GM10248 (cell line): ENCODE results near the gene SMURF2.

Experiments
- CTCF ChIA-PET: fragments of 300-600 bp; sonication (Branson Sonifier 250); formaldehyde crosslinking; extraction: SDS; loops from one replicate; lab custom pipeline; 2021; ENCODE audit warnings: antibody characterized with exemption; lab: Yijun Ruan, JAX
- POLR2A ChIA-PET: fragments of 350-650 bp; sonication (Branson Sonifier 250); formaldehyde crosslinking; extraction: SDS; loops from one replicate; lab custom pipeline; 2020; ENCODE audit warnings: antibody characterized with exemption; lab: Yijun Ruan, JAX
- DNase-seq: peaks from one replicate; pipeline ENCODE4 v3.0.0; 2012; ENCODE audit errors: extremely low spot score
- TF ChIP-seq, protein P1 (sequence below): IDR thresholded peaks from 2 replicates; pipeline ENCODE4 v1.5.1; 2012; ENCODE audit warnings: mild to moderate bottlenecking, low read depth; ENCODE audit errors: extremely low read depth, missing control alignments, control extremely low read depth

SMURF2 gene

GRCh38 chr17:64639516-64639915 lies 22.6 kb downstream of the SMURF2 start:
- no peak for DNase-seq
- ChIA-PET POLR2A (no interaction called here), CTCF (interaction anchor here (1.0 to 2.3 kb wide), 3 partner anchors 10 to 220 kb away, joined by 3 to 9 read pairs (median 3); no protein-coding TSS in a partner anchor)
- TF ChIP-seq, protein P1, sequence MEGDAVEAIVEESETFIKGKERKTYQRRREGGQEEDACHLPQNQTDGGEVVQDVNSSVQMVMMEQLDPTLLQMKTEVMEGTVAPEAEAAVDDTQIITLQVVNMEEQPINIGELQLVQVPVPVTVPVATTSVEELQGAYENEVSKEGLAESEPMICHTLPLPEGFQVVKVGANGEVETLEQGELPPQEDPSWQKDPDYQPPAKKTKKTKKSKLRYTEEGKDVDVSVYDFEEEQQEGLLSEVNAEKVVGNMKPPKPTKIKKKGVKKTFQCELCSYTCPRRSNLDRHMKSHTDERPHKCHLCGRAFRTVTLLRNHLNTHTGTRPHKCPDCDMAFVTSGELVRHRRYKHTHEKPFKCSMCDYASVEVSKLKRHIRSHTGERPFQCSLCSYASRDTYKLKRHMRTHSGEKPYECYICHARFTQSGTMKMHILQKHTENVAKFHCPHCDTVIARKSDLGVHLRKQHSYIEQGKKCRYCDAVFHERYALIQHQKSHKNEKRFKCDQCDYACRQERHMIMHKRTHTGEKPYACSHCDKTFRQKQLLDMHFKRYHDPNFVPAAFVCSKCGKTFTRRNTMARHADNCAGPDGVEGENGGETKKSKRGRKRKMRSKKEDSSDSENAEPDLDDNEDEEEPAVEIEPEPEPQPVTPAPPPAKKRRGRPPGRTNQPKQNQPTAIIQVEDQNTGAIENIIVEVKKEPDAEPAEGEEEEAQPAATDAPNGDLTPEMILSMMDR: no peak

DNA sequence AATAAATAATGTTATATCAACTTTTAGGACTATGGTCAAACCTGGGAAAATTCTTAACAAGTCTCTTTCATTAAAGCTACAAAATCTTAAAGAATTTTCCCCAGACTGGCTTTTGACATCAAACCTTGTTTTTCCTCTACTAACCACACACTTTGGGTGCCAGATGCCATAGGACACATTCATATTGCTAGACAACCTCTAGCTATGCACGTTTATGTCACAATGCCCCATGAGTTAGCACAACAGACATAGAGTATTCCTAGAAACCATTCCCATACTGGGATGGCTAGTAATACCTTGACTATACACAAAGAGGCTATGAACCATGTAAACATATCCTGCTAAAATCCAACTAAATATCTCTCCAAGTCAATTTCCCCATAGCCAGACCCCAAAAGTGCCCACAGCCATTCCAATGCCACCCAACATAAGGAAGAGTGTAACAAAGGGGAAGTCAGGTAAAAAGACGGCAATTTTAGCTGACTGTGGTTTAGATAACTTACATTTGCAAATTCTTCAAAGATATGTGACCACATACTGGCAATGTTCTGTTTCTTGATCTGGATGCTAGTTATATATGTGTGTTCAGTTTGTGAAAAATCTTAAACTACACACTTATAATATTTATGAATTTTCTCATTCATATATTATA lies 23.4 kb downstream of the SMURF2 start:
- TF ChIP-seq, protein P1: no peak
- DNase-seq: no peak
- ChIA-PET POLR2A (interaction anchor here (0.6 kb wide), 1 partner anchor 64 kb away, joined by 3 read pairs; no protein-coding TSS in a partner anchor), CTCF (interaction anchor here (1.0 to 2.3 kb wide), 3 partner anchors 11 to 219 kb away, joined by 3 to 9 read pairs (median 3); no protein-coding TSS in a partner anchor)

GRCh38 chr17:64635647-64636305 lies 26.3 kb downstream of the SMURF2 start:
- TF ChIP-seq, protein P1: no peak
- peak; percentile 31 for DNase-seq
- POLR2A ChIA-PET: interaction anchor here (1.4 kb wide), 1 partner anchor 131 kb away, joined by 3 read pairs; no protein-coding TSS in a partner anchor
- CTCF ChIA-PET: interaction anchor here (1.3 to 7.9 kb wide), 3 partner anchors 12 to 216 kb away, joined by 3 to 54 read pairs (median 4); no protein-coding TSS in a partner anchor

DNA sequence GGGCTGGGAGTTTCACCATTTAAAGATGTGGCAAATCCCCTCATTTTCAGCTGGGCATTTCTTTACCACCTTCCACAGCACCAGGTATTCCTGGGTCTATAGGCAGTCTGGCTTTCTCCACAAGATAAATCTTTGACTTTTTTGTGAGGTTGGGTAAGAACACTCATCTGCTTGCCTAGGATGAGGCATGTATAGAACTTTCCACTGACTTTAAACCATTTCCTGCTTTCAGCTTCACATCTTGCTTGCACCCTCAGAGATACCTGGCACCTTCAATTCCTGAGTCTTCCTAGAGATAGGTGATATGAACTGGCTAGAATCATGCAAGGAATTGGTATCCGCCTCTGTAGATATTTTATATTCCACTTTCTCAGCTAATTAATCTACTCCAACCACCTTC lies 27.9 kb downstream of the SMURF2 start:
- TF ChIP-seq, protein P1: no peak
- CTCF ChIA-PET: interaction anchor here (1.4 to 7.9 kb wide), 2 partner anchors 11 to 13 kb away, joined by 5 to 54 read pairs; no protein-coding TSS in a partner anchor
- DNase-seq: no peak
- POLR2A ChIA-PET: no interaction called here

DNA sequence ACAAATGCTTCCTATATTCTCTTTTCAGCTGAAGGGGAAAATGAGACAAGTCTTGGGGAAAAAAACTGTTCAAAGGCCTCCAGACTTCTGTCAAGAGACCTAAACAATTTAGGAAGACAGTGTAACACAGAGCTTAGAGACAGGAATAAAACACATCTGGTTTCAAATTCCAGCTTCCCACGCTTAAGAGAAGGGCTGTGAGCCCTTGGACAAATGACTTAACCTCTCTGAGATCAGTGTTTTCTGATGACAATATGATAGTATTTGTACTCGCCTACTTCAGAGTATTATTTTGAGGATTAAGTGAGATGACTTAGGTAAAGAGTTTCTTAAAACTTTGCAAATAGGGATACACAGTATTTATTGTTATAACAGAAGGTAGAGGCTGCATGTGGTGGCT lies 29.5 kb downstream of the SMURF2 start:
- CTCF ChIA-PET: interaction anchor here (0.7 to 7.9 kb wide), 9 partner anchors 9 to 335 kb away, joined by 3 to 54 read pairs (median 3); partner anchors contain the start of gene POLG2
- no peak for DNase-seq
- POLR2A ChIA-PET: interaction anchor here (1.0 kb wide), 1 partner anchor 127 kb away, joined by 3 read pairs; no protein-coding TSS in a partner anchor
- TF ChIP-seq, protein P1: no peak

GRCh38 chr17:64632194-64632593 lies 29.9 kb downstream of the SMURF2 start:
- no peak for DNase-seq
- TF ChIP-seq, protein P1: no peak
- ChIA-PET CTCF (interaction anchor here (0.7 to 7.9 kb wide), 9 partner anchors 9 to 334 kb away, joined by 3 to 54 read pairs (median 3); partner anchors contain the start of gene POLG2), POLR2A (interaction anchor here (1.0 kb wide), 1 partner anchor 127 kb away, joined by 3 read pairs; no protein-coding TSS in a partner anchor)
